ENCODE measurements around the gene HOXB4.

- TF ChIP-seq CTCF (IDR thresholded peaks at IDR 0.05) (no peak), POLR2A (IDR thresholded peaks at IDR 0.05; ENCODE audit: low read depth) (no peak), POLR2AphosphoS5 (IDR thresholded peaks at IDR 0.05) (no peak)
Observed at GRCh38 chr17:48612456-48612853, 34.3 kb upstream of the HOXB4 start.

Data from esophagus muscularis mucosa (tissue), 3 donors.